ENCODE measurements around the gene PRELID2. TPM values are rescaled to one million over a fixed set of nuclear protein-coding genes. Genes with fewer than 3 reads are reported as not detected.

Gene PRELID2
- total RNA-seq, 6 donors from 2014 or later = 3.2 to 13.7 (median 6.5) TPM

DNA sequence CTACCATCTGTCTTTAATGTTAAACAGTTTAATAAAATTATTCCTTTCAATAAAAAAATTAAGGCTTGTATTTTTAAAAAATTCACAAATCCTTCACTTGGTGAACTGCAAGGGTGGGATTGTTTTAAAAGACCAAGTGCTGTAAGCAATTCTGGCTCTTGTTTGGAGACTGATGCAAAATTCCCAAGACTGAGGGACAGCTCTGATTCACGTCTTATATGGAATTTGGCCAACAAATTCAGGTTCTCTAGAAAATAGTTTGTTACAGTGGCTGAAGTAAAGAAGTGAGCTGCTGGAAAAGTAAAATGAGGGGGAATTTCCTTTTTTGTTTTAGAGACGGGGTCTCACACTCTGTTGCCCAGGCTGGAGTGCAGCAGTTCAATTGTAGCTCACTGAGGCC lies 58.3 kb downstream of the PRELID2 start:
- ATAC-seq (ENCODE audit: low FRiP score in 2 of 2) (no peak), DNase-seq (no peak)
- H3K27me3 ChIP-seq = no peaks in the 10 kb centered on the region
- no peaks in the 10 kb centered on the region for H3K9me3 ChIP-seq
- TF ChIP-seq, protein P1, sequence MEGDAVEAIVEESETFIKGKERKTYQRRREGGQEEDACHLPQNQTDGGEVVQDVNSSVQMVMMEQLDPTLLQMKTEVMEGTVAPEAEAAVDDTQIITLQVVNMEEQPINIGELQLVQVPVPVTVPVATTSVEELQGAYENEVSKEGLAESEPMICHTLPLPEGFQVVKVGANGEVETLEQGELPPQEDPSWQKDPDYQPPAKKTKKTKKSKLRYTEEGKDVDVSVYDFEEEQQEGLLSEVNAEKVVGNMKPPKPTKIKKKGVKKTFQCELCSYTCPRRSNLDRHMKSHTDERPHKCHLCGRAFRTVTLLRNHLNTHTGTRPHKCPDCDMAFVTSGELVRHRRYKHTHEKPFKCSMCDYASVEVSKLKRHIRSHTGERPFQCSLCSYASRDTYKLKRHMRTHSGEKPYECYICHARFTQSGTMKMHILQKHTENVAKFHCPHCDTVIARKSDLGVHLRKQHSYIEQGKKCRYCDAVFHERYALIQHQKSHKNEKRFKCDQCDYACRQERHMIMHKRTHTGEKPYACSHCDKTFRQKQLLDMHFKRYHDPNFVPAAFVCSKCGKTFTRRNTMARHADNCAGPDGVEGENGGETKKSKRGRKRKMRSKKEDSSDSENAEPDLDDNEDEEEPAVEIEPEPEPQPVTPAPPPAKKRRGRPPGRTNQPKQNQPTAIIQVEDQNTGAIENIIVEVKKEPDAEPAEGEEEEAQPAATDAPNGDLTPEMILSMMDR (IDR thresholded peaks at IDR 0.05) = no peak
- no peak for TF ChIP-seq EP300 (IDR thresholded peaks at IDR 0.05)
- TF ChIP-seq POLR2A (IDR thresholded peaks at IDR 0.05) = no peak
- no peak for TF ChIP-seq POLR2AphosphoS5 (IDR thresholded peaks at IDR 0.05)
- H3K4me1 ChIP-seq = no peaks in the 10 kb centered on the region
- H3K4me3 ChIP-seq = no peak overlapping the region
- no peaks in the 10 kb centered on the region for H3K36me3 ChIP-seq
- 79 to 92% methylated on average over 2 of the region's 2 CpGs for WGBS, 2 donors
- no peak overlapping the region for H3K27ac ChIP-seq

DNA sequence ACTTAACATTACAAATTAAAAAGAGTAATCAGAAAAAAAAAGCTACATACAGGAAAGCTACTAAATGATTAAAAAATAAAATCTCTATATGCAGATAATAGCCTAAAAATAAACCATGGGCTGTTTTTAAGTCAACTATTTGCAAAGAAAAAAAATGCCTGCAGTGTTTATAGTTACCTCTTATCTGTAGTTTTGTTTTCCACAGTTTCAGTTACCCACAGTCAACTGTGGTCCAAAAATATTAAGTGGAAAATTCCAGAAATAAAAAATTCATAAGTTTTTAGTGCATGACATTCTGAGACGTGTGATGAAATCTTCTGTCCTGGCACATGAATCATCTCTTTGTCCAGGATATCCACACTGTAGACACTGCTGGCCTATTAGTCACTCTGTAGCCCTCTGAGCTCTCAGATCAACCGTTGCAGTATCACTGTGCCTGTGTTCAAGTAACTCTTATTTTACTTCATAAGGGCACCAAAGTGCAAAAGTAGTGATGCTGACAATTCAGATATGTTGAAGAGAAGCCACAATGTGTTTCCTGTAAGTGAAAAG lies 59.2 kb downstream of the PRELID2 start:
- no peaks in the 10 kb centered on the region for H3K27me3 ChIP-seq
- WGBS, 2 donors = 64 to 73% methylated on average over 2 of the region's 2 CpGs
- DNase-seq = no peak
- no peaks in the 10 kb centered on the region for H3K9me3 ChIP-seq
- H3K36me3 ChIP-seq = no peaks in the 10 kb centered on the region
- ATAC-seq (ENCODE audit: low FRiP score in 2 of 2) = peak; percentile 71 to 95
- TF ChIP-seq, protein P1 (IDR thresholded peaks at IDR 0.05) = no peak
- no peak for TF ChIP-seq POLR2A (IDR thresholded peaks at IDR 0.05)
- no peak for TF ChIP-seq EP300 (IDR thresholded peaks at IDR 0.05)
- TF ChIP-seq POLR2AphosphoS5 (IDR thresholded peaks at IDR 0.05) = no peak
- H3K27ac ChIP-seq = no peak overlapping the region
- H3K4me1 ChIP-seq = no peaks in the 10 kb centered on the region
- H3K4me3 ChIP-seq = no peak overlapping the region

- ATAC-seq (ENCODE audit: low FRiP score in 2 of 2) (no peak), DNase-seq (no peak)
- WGBS, 2 donors = 82% methylated on average over 1 of the region's 1 CpG
- Histone ChIP-seq H3K4me3 (no peak overlapping the region), H3K9me3 (no peaks in the 10 kb centered on the region), H3K36me3 (no peaks in the 10 kb centered on the region), H3K27me3 (no peaks in the 10 kb centered on the region), H3K4me1 (no peaks in the 10 kb centered on the region), H3K27ac (no peak overlapping the region)
- no peak for TF ChIP-seq POLR2A (IDR thresholded peaks at IDR 0.05)
- no peak for TF ChIP-seq POLR2AphosphoS5 (IDR thresholded peaks at IDR 0.05)
- TF ChIP-seq EP300 (IDR thresholded peaks at IDR 0.05) = no peak
- TF ChIP-seq, protein P1 (IDR thresholded peaks at IDR 0.05) = no peak
Observed at GRCh38 chr5:145775411-145775810, 59.7 kb downstream of the PRELID2 start.

DNA sequence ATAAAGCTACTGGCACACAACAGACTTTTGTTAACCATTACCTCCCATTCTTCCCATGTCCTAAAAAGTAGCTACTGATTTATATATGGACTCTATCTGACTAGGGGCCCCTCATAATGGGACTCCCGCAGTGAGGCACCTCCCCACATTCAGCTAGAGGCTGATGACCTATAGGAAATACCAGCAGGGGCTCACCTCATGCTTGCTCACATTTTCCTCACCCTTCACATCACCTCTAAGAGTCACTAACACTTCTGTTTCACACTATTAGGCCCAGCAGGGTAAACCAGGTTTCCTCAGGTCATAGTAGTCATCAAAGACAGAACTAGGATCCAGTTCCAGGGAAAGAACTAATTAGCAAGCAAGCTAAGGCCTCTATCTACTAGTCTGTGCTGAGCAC lies 60.7 kb downstream of the PRELID2 start:
- Histone ChIP-seq H3K27ac (no peak overlapping the region), H3K4me3 (no peak overlapping the region), H3K9me3 (no peaks in the 10 kb centered on the region), H3K27me3 (no peaks in the 10 kb centered on the region), H3K36me3 (no peaks in the 10 kb centered on the region), H3K4me1 (no peaks in the 10 kb centered on the region)
- ATAC-seq (ENCODE audit: low FRiP score in 2 of 2) (no peak), DNase-seq (no peak)
- WGBS, 2 donors = 75 to 92% methylated on average over 1 of the region's 1 CpG
- TF ChIP-seq POLR2A (IDR thresholded peaks at IDR 0.05) (no peak), POLR2AphosphoS5 (IDR thresholded peaks at IDR 0.05) (no peak), EP300 (IDR thresholded peaks at IDR 0.05) (no peak)
- TF ChIP-seq, protein P1 (IDR thresholded peaks at IDR 0.05) = no peak

DNA sequence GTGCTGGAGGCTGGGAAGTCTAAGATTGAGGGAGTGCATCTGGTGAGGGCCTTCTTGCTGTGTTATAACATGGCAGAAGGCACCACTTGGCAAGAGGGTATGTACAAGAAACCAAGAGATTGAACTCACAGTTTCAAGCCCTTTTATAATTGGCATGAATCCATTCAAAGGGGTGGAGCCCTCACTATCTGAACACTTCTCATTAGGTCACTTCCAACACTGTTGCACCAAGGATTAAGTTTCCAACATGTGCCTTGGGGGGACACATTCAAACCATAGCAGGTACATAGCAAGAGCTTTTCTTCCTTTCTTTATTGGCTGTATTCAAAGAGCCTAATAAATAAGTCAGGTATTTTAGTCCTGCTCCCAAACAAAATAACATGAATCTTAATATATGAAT lies 62.7 kb downstream of the PRELID2 start:
- Histone ChIP-seq H3K4me1 (no peaks in the 10 kb centered on the region), H3K27ac (no peak overlapping the region), H3K9me3 (no peaks in the 10 kb centered on the region), H3K4me3 (no peak overlapping the region), H3K36me3 (no peaks in the 10 kb centered on the region), H3K27me3 (no peaks in the 10 kb centered on the region)
- TF ChIP-seq, protein P1 (IDR thresholded peaks at IDR 0.05) = no peak
- no peak for TF ChIP-seq EP300 (IDR thresholded peaks at IDR 0.05)
- TF ChIP-seq POLR2A (IDR thresholded peaks at IDR 0.05) = no peak
- no peak for TF ChIP-seq POLR2AphosphoS5 (IDR thresholded peaks at IDR 0.05)
- ATAC-seq (ENCODE audit: low FRiP score in 2 of 2) = no peak
- no peak for DNase-seq

Data from upper lobe of left lung (tissue), 6 donors.